GM18519 (cell line): ENCODE results near the gene ICE1.
"Not testable (repeated sequence)": the region's sequence is repeated elsewhere in the genome, so short reads cannot be mapped to it uniquely, and the experiment has no call there.

Experiments
- ATAC-seq: cut with Tn5 transposase; IDR thresholded peaks from one replicate; pipeline ENCODE4 v1.9.1; 2021; ENCODE audit warnings: mild to moderate bottlenecking, moderate library complexity; ENCODE audit not compliant: unreplicated experiment, low FRiP score

ICE1 gene

GRCh38 chr5:5432020-5432707 lies 9.7 kb downstream of the ICE1 start:
- ATAC-seq, result no peak

GRCh38 chr5:5436203-5436760 lies 13.8 kb downstream of the ICE1 start:
- no peak for ATAC-seq

DNA sequence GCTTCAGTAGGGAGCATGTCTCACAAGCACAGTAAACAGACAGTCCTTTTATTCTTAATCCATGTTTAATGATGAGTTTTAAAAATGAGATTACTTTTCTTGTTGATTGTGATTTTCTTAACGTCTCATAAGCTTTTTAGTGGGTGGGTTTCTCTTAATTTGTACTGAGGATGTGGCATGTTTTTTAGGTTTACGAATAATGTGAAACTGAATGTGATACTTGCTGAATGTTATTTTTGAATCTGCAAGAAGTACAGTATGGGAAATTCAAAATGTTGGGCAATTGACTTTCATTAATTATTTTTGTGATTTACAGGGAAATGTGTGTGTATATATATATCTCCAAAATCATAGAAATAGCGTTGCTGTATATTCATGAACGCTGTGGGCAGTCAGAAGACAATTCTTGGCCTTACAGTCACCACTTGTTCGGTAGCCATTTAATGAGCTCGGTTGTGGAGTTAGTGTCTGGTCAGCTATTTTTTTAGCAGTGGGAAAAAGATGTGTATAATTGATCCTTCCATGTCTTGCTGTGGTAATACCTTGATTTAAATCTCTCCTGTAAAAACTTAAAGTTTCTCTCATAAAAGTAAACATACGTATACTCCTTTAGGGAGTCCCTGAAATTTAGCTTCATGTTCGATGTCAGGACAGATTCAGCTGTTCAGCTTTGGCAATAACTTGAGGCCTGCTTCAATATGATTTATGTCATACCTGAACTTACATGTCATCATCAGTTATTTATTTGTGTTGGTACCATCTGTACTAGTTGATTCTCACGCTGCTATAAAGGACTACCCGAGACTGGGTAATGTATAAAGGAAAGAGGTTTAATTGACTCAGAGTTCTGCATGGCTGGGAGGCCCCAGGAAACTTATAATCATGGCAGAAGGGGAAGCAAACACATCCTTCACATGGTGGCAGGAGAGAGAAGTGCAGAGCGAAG lies 15.0 kb downstream of the ICE1 start:
- no peak for ATAC-seq

DNA sequence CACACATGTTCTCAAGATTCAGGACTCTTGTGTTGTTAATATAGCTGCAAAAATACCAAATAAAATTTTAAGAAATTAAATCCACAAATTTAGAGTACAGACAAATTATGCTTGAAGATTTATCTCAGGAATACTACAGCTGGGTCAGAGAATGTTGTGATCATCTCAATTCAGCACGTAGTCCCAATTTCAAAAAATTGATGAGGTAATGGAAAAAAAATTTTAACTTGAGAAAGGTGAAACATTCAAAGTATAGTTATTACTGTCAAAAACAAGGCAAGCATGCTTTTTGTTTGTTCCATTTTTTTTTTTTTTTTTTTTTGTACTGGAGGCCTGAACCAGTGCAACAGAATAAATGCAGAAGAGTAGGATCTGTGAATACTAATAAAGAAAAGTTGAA lies 29.4 kb downstream of the ICE1 start:
- no peak for ATAC-seq

- ATAC-seq, result no peak
Measured at GRCh38 chr5:5453131-5453530, 30.7 kb downstream of the ICE1 start.

- no peak for ATAC-seq
Measured at GRCh38 chr5:5454391-5454790, 31.9 kb downstream of the ICE1 start.

- no peak for ATAC-seq
Measured at GRCh38 chr5:5456858-5457257, 34.4 kb downstream of the ICE1 start.

DNA sequence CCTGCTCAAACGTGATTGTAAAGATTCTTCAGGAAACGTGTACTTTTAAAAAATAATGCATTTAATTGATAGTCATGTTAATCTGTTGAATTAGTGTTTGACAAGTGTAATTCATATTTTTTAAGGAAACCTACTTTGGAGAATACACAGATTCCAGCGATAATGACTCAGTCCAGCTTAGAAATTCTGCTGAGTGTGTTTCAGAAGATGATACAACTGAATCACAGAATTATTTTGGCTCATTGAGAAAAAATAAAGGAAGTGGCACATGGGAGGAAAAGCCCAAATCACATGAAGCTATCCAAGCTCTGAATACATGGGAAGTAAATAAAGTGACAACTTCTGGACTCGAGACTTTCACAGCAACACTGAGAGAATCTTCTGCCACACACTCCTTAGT lies 37.8 kb downstream of the ICE1 start:
- ATAC-seq, result no peak

- no peak for ATAC-seq
Measured at GRCh38 chr5:5461012-5461411, 38.5 kb downstream of the ICE1 start.

- no peak for ATAC-seq
Measured at GRCh38 chr5:5464036-5464715, 41.7 kb downstream of the ICE1 start.

- no peak for ATAC-seq
Measured at GRCh38 chr5:5466227-5466626, 43.8 kb downstream of the ICE1 start.

GRCh38 chr5:5467737-5468136 lies 45.3 kb downstream of the ICE1 start:
- no peak for ATAC-seq

- ATAC-seq, result no peak
Measured at GRCh38 chr5:5470933-5471332, 48.5 kb downstream of the ICE1 start.

- no peak for ATAC-seq
Measured at GRCh38 chr5:5473226-5473625, 50.7 kb downstream of the ICE1 start.

DNA sequence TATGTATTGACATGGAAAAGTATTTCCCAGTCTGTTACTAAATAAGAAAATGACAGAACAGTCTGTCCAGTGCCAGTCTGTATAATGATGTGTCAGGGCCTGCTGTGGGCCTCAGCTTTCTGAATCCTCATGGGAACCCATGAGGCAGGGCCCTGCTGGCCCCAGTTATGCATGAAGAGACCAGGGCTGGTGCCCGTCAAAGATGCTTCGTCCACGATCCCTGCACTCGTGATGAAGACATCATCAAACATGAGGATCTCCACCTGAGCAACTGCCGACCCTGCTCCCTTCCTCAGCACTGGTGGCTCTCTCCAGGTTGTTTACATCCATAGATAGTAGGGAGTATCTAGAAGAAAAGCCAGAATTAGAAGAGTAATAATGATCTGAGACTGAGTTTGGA lies 52.5 kb downstream of the ICE1 start:
- no peak for ATAC-seq

DNA sequence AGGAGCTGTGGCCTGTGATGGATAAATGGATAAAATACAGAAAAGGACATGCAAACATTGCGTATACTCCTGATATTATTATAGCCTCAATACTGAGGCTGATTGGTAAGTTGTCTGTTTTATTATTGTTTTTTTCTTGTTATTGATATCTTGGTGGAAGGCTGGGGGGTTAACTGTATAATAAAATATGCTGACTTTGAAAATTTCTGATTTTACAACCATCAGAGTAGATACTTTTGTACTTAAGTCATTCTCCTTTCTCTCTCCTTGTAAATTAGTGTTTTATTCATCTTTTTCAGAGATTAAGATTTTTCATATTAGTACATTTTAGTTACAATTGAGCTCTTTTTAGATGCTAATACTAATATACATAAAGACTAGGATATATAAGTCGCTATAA lies 53.5 kb downstream of the ICE1 start:
- ATAC-seq, result no peak

DNA sequence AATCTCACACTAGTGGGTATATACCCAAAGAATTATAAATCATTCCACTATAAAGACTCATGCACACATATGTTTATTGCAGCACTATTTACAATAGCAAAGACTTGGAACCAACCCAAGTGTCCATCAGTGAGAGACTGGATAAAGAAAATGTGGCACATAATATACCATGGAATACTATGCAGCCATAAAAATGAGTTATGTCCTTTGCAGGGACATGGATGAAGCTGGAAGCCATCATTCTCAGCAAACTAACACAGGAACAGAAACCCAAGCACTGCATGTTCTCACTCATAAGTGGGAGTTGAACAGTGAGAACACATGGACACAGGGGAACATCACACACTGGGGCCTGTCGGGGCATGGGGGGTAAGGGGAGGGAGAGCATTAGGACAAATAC lies 57.1 kb downstream of the ICE1 start:
- ATAC-seq, result not testable (repeated sequence)

DNA sequence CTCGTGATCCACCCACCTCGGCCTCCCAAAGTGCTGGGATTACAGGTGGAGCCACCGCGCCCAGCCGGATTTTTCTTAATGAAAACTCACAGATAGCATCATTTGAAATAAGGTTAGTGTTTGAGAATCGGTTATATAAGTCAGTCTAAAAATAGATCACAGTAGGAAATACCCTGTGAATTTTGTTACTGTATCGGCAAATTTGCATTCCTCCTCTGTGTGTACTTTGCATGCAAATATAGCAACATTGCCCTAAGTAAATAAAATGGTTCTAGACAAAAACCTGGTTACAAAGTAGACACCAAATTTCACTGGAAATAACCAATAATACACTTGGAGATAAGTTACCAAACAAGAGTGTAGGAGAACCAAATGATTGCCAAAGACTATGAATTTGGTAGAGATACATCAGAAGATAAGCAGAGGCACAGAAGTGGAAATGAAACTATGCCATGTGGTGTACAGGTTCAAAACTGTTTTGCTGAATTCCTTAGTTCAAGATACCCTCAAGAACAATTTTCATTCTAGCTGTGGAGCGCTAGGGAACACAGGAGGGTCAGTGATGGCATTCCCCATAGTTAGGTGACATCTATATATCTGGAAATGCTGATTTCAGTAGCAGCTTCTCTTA lies 58.1 kb downstream of the ICE1 start:
- ATAC-seq, result no peak

GRCh38 chr5:5481206-5481605 lies 58.7 kb downstream of the ICE1 start:
- ATAC-seq, result no peak

GRCh38 chr5:5481633-5482032 lies 59.2 kb downstream of the ICE1 start:
- ATAC-seq, result no peak

DNA sequence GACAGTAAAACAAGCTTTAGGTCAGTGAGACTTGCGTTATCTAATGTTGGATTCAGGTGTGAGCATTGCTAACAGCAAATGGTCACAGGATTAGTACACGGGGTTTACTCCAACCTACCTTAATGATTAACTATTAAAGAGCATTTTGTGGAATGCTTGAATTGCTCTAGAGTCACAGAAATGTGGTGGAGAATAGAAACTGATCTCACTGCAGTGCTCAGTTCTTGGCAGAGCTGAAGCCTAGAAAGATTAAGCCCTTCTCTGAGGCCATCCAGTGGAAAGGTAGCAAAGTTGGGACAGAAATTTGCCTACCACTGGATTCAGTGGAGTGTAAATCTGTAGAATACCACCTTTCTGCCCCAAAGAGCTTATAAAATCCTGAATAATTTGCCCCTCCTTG lies 60.9 kb downstream of the ICE1 start:
- no peak for ATAC-seq
